HepG2 (cell line): Measurements from ENCODE around the gene FAHD1. TPM values are rescaled to one million over a fixed set of nuclear protein-coding genes. Genes with fewer than 3 reads are reported as not detected.

ENCODE experiments used
- ATF5 ChIP-seq: sonication (generic); formaldehyde crosslinking; IDR thresholded peaks from 2 replicates; pipeline ENCODE4 v1.4.0; 2020; ENCODE audit warnings: mild to moderate bottlenecking, low read depth, missing genetic modification reagents
- ESRRA ChIP-seq: sonication (generic); formaldehyde crosslinking; IDR thresholded peaks from 2 replicates; pipeline ENCODE4 v1.5.1; 2020; ENCODE audit warnings: mild to moderate bottlenecking, low read depth, missing genetic modification reagents
- FOXP4 ChIP-seq: sonication (generic); formaldehyde crosslinking; IDR thresholded peaks from 2 replicates; pipeline ENCODE4 v1.4.0; 2020; ENCODE audit warnings: missing genetic modification reagents
- HIC2 ChIP-seq: sonication (generic); formaldehyde crosslinking; IDR thresholded peaks from 2 replicates; pipeline ENCODE4 v1.9.0; 2022; ENCODE audit warnings: low read depth, missing genetic modification reagents
- HNRNPK ChIP-seq: fragments of 200-400 bp; formaldehyde crosslinking; IDR thresholded peaks from 2 replicates; pipeline ENCODE4 v1.6.1; 2018; ENCODE audit warnings: low read length, low read depth, moderate library complexity, mild to moderate bottlenecking; ENCODE audit not compliant: poor library complexity, severe bottlenecking
- NONO ChIP-seq, 2 experiments: fragments of 450-650 bp in 1 of 2; sonication (generic) in 1 of 2; formaldehyde crosslinking in 1 of 2; IDR thresholded peaks in 1 of 2; conservative IDR thresholded peaks in 1 of 2; 2 replicates each; pipeline versions ENCODE4 v1.6.1 to v1.8.0; 2017 to 2022; ENCODE audit warnings: mild to moderate bottlenecking in 1 of 2, missing genetic modification reagents in 1 of 2, moderate library complexity in 1 of 2
- PATZ1 ChIP-seq: sonication (generic); formaldehyde crosslinking; IDR thresholded peaks from 2 replicates; pipeline ENCODE4 v1.4.0; 2020; ENCODE audit warnings: missing genetic modification reagents
- PAWR ChIP-seq: sonication (generic); formaldehyde crosslinking; IDR thresholded peaks from 2 replicates; pipeline ENCODE4 v1.4.0; 2020; ENCODE audit warnings: missing genetic modification reagents, mild to moderate bottlenecking, borderline replicate concordance
- SOX13 ChIP-seq, 3 experiments: fragments of 450-650 bp in 1 of 3; sonication (generic) in 1 of 3; formaldehyde crosslinking in 1 of 3; IDR thresholded peaks in 2 of 3; conservative IDR thresholded peaks in 1 of 3; 2 replicates each; pipeline versions ENCODE4 v1.5.0 to v1.6.1; 2016 to 2020; ENCODE audit warnings: antibody characterized with exemption in 1 of 3, mild to moderate bottlenecking in 1 of 3, missing compliant biosample characterization in 1 of 3, missing genetic modification reagents in 1 of 3, moderate library complexity in 1 of 3
- TFAP4 ChIP-seq: sonication (generic); IDR thresholded peaks from 2 replicates; pipeline ENCODE4 v1.6.1; 2016; ENCODE audit warnings: low read depth, borderline replicate concordance
- TRAFD1 ChIP-seq: sonication (generic); formaldehyde crosslinking; IDR thresholded peaks from 2 replicates; pipeline ENCODE4 v1.5.1; 2020; ENCODE audit warnings: missing genetic modification reagents, mild to moderate bottlenecking, borderline replicate concordance
- TSC22D2 ChIP-seq: sonication (generic); formaldehyde crosslinking; IDR thresholded peaks from 2 replicates; pipeline ENCODE4 v1.5.1; 2020; ENCODE audit warnings: missing genetic modification reagents, mild to moderate bottlenecking, borderline replicate concordance
- ZNF256 ChIP-seq: sonication (generic); formaldehyde crosslinking; conservative IDR thresholded peaks from 2 replicates; pipeline ENCODE4 v1.4.0; 2020; ENCODE audit warnings: missing genetic modification reagents
- polyA plus RNA-seq, 8 experiments: library from polyadenylated mRNA; depleted of rRNA in 3 of 8; stranded (reverse) in 7 of 8; unstranded in 1 of 8; fragments of >200 nt; fragmentation: Illumina TruSeq in 4 of 8; extraction: Trizol in 4 of 8; gene quantifications; 2 replicates each; pipeline versions ENCODE4 v1.2.1 to v1.2.3, GENCODE V29; 2011 to 2016; ENCODE audit warnings: low read depth in 4 of 8, missing spikeins in 1 of 8, mixed read lengths in 1 of 8; ENCODE audit not compliant: insufficient read depth in 1 of 8
- total RNA-seq, 5 experiments: library from RNA; depleted of rRNA; stranded (reverse); fragments of >200 nt; fragmentation: Illumina TruSeq; extraction: Trizol; gene quantifications; 2 replicates each; pipeline ENCODE4 v1.2.3, GENCODE V29; 2016; ENCODE audit warnings: low read depth in 1 of 5

Gene FAHD1
- total and polyA plus RNA-seq, 2 of the 13 experiments (the other 11 are each of a cell fraction or from before 2014, with no cell fraction given): 39.0 to 45.3 TPM

GRCh38 chr16:1793578-1794220 lies 33.3 kb upstream of the FAHD1 start, which contains the start of gene IGFALS (continued):
- TF ChIP-seq NONO (IDR thresholded peaks at IDR 0.05) (no peak), NONO (CRISPR knock-in tag; conservative IDR thresholded peaks at IDR 0.05) (peak; percentile 9; the same call in 1 of the 2 replicates), SOX13 (IDR thresholded peaks at IDR 0.05) (no peak), SOX13 (CRISPR knock-in tag; conservative IDR thresholded peaks at IDR 0.05 in 1 of 2, IDR thresholded peaks at IDR 0.05 in 1 of 2) (no peak), HNRNPK (peak; percentile 43), PAWR (CRISPR knock-in tag) (no peak), TSC22D2 (CRISPR knock-in tag) (no peak), TRAFD1 (no peak), HIC2 (CRISPR knock-in tag) (no peak), TFAP4 (peak; percentile 80; the same call in 1 of the 2 replicates), ATF5 (CRISPR knock-in tag) (no peak), ESRRA (CRISPR knock-in tag) (0 out of 2 replicates have a peak, but pooled peaks have one; percentile 7), FOXP4 (CRISPR knock-in tag) (no peak), PATZ1 (CRISPR knock-in tag) (peak; percentile 47; the same call in 1 of the 2 replicates), ZNF256 (CRISPR knock-in tag) (no peak)
